H1 (cell line): Measurements from ENCODE around the gene LSG1. TPM values are rescaled to one million over a fixed set of nuclear protein-coding genes. Genes with fewer than 3 reads are reported as not detected.

ENCODE experiments used
- CTCF ChIA-PET: fragments of 300-600 bp; sonication (Branson Sonifier 250); formaldehyde crosslinking; loops from one replicate; lab custom pipeline; 2021; ENCODE audit not compliant: partially characterized antibody; lab: Charles Lee
- POLR2A ChIA-PET: fragments of 300-600 bp; sonication (Branson Sonifier 250); formaldehyde crosslinking; loops from one replicate; lab custom pipeline; 2021; ENCODE audit warnings: inconsistent platforms; ENCODE audit not compliant: partially characterized antibody; lab: Charles Lee
- DNase-seq, 2 experiments: peaks; one replicate each; pipeline versions ENCODE4 v3.0.0 to v3.0.0-alpha.2; 2010 to 2022; ENCODE audit warnings: low spot score in 2 of 2, low read depth in 1 of 2, mixed read lengths in 1 of 2
- FAIRE-seq: peaks from 2 replicates; lab custom pipeline; 2011; peaks lifted over from hg19 to GRCh38; lab: Jason Lieb, UNC
- H2AFZ ChIP-seq: 2 replicates; pipeline ENCODE4 v1.8.1; 2012; ENCODE audit warnings: low read length, inconsistent platforms
- H2AK5ac ChIP-seq: 2 replicates; pipeline ENCODE4 v1.6.1; 2013; ENCODE audit warnings: low read depth, low read length
- H2BK120ac ChIP-seq: replicated peaks from 2 replicates; pipeline ENCODE3; 2013; ENCODE audit warnings: low read depth, low read length, inconsistent platforms
- H2BK12ac ChIP-seq: 2 replicates; pipeline ENCODE4 v1.6.1; 2013; ENCODE audit warnings: low read depth, low read length
- H2BK15ac ChIP-seq: 2 replicates; pipeline ENCODE4 v1.6.1; 2013; ENCODE audit warnings: low read length
- H2BK20ac ChIP-seq: 2 replicates; pipeline ENCODE4 v1.6.1; 2013; ENCODE audit warnings: low read length
- H2BK5ac ChIP-seq: 2 replicates; pipeline ENCODE4 v1.6.1; 2013; ENCODE audit warnings: low read depth, low read length
- H3K14ac ChIP-seq: 2 replicates; pipeline ENCODE4 v1.6.1; 2013; ENCODE audit warnings: inconsistent platforms; ENCODE audit not compliant: insufficient read length
- H3K18ac ChIP-seq: 2 replicates; pipeline ENCODE4 v1.6.1; 2013; ENCODE audit warnings: low read length; ENCODE audit errors: extremely low read depth
- H3K23ac ChIP-seq: 2 replicates; pipeline ENCODE4 v1.6.1; 2013; ENCODE audit warnings: inconsistent platforms; ENCODE audit not compliant: insufficient read length
- H3K23me2 ChIP-seq: 2 replicates; pipeline ENCODE4 v1.6.1; 2013; ENCODE audit warnings: low read depth, low read length
- H3K27ac ChIP-seq: 2 replicates; pipeline ENCODE4 v1.6.1; 2011; ENCODE audit warnings: low read depth, low read length, inconsistent platforms
- H3K27me3 ChIP-seq, 4 experiments: replicated peaks in 1 of 4; 1 replicate in 1 of 4; 2 replicates in 3 of 4; pipeline versions ENCODE4 v1.6.1 to v1.8.1; 2011 to 2013; ENCODE audit warnings: low read length in 3 of 4, mild to moderate bottlenecking in 3 of 4, inconsistent platforms in 2 of 4, mixed read lengths in 2 of 4, moderate library complexity in 1 of 4; ENCODE audit not compliant: control insufficient read depth in 3 of 4, insufficient read depth in 3 of 4; ENCODE audit errors: extremely low read depth in 1 of 4
- H3K36me3 ChIP-seq, 4 experiments: 2 replicates each; pipeline versions ENCODE4 v1.6.1 to v1.8.1; 2011 to 2013; ENCODE audit warnings: mild to moderate bottlenecking in 4 of 4, low read length in 3 of 4, moderate library complexity in 2 of 4, control low read depth in 1 of 4, inconsistent platforms in 1 of 4; ENCODE audit not compliant: insufficient read depth in 4 of 4, control insufficient read depth in 2 of 4
- H3K4ac ChIP-seq: replicated peaks from 2 replicates; pipeline ENCODE3; 2013; ENCODE audit warnings: low read length, low read depth, mixed read lengths, inconsistent platforms; ENCODE audit not compliant: insufficient read length
- H3K4me1 ChIP-seq, 4 experiments: replicated peaks in 1 of 4; 1 replicate in 1 of 4; 2 replicates in 3 of 4; pipeline versions ENCODE4 v1.6.1 to v1.8.1; 2011 to 2013; ENCODE audit warnings: low read length in 3 of 4, inconsistent platforms in 2 of 4, mixed read lengths in 1 of 4; ENCODE audit not compliant: insufficient read depth in 4 of 4, control insufficient read depth in 3 of 4
- H3K4me2 ChIP-seq, 2 experiments: 2 replicates each; pipeline versions ENCODE4 v1.6.1 to v1.8.1; 2011 to 2013; ENCODE audit warnings: low read depth in 2 of 2, low read length in 2 of 2, control low read depth in 1 of 2, inconsistent platforms in 1 of 2, mild to moderate bottlenecking in 1 of 2; ENCODE audit not compliant: insufficient read depth in 1 of 2
- H3K4me3 ChIP-seq, 4 experiments: fragments of 200-600, 300-600 bp in 1 of 4; sonication (generic), shearing (Covaris generic), sonication (Bioruptor Twin) in 1 of 4; 2 replicates each; pipeline versions ENCODE4 v1.5.1 to v1.8.1; 2011 to 2016; ENCODE audit warnings: low read length in 4 of 4, low read depth in 3 of 4, control low read depth in 2 of 4, inconsistent platforms in 2 of 4, mild to moderate bottlenecking in 2 of 4, mixed read lengths in 1 of 4, moderate library complexity in 1 of 4; ENCODE audit not compliant: insufficient read depth in 2 of 4; ENCODE audit errors: extremely low read depth in 1 of 4
- H3K56ac ChIP-seq: replicated peaks from 2 replicates; pipeline ENCODE3; 2013; ENCODE audit warnings: low read depth, mild to moderate bottlenecking, mixed read lengths, low read length, inconsistent platforms; ENCODE audit not compliant: insufficient read length
- H3K79me1 ChIP-seq: 2 replicates; pipeline ENCODE4 v1.6.1; 2013; ENCODE audit warnings: low read depth, low read length, control low read depth
- H3K79me2 ChIP-seq, 2 experiments: 2 replicates each; pipeline versions ENCODE4 v1.6.1 to v1.8.1; 2012 to 2013; ENCODE audit warnings: low read length in 2 of 2, mild to moderate bottlenecking in 2 of 2, inconsistent platforms in 1 of 2; ENCODE audit not compliant: insufficient read depth in 2 of 2, control insufficient read depth in 1 of 2
- H3K9ac ChIP-seq, 4 experiments: replicated peaks in 1 of 4; 1 replicate in 1 of 4; 2 replicates in 3 of 4; pipeline versions ENCODE4 v1.6.1 to v1.8.1; 2011 to 2013; ENCODE audit warnings: low read depth in 3 of 4, low read length in 3 of 4, control low read depth in 2 of 4, mild to moderate bottlenecking in 2 of 4, moderate library complexity in 2 of 4, inconsistent platforms in 1 of 4; ENCODE audit errors: extremely low read depth in 1 of 4
- H3K9me3 ChIP-seq, 2 experiments: 2 replicates each; pipeline versions ENCODE4 v1.6.1 to v1.8.1; 2012 to 2013; ENCODE audit warnings: mild to moderate bottlenecking in 2 of 2, moderate library complexity in 2 of 2, control low read depth in 1 of 2, inconsistent platforms in 1 of 2, low read depth in 1 of 2, low read length in 1 of 2, mixed read lengths in 1 of 2; ENCODE audit not compliant: insufficient read depth in 2 of 2
- H4K20me1 ChIP-seq, 2 experiments: replicated peaks in 1 of 2; 2 replicates each; pipeline versions ENCODE3 to v1.8.1; 2011 to 2013; ENCODE audit warnings: inconsistent platforms in 2 of 2, low read length in 2 of 2, mild to moderate bottlenecking in 1 of 2; ENCODE audit not compliant: insufficient read depth in 2 of 2, control insufficient read depth in 1 of 2
- H4K5ac ChIP-seq: 2 replicates; pipeline ENCODE4 v1.6.1; 2013; ENCODE audit warnings: low read length, low read depth, mixed read lengths, inconsistent platforms; ENCODE audit not compliant: insufficient read length
- H4K8ac ChIP-seq: 2 replicates; pipeline ENCODE4 v1.8.0; 2013; ENCODE audit warnings: mild to moderate bottlenecking, moderate library complexity, low read length, inconsistent platforms; ENCODE audit not compliant: insufficient read depth; ENCODE audit errors: extremely low read depth
- H4K91ac ChIP-seq: replicated peaks from 2 replicates; pipeline ENCODE3; 2013; ENCODE audit warnings: low read length, mixed read lengths, inconsistent platforms; ENCODE audit not compliant: insufficient read length
- KDM4A ChIP-seq: IDR thresholded peaks from one replicate; pipeline ENCODE4 v1.7.1; 2012; ENCODE audit warnings: low read depth, mild to moderate bottlenecking, moderate library complexity, low read length, inconsistent platforms; ENCODE audit not compliant: severe bottlenecking
- MAX ChIP-seq: IDR thresholded peaks from 2 replicates; pipeline ENCODE4 v1.6.1; 2012; ENCODE audit warnings: inconsistent platforms
- RNF2 ChIP-seq: fragments of 200-900, 300-1000 bp; sonication (generic); IDR thresholded peaks from 2 replicates; pipeline ENCODE4 v1.7.1; 2016; ENCODE audit warnings: borderline replicate concordance, low read depth, mild to moderate bottlenecking, antibody characterized with exemption, low read length; ENCODE audit not compliant: poor library complexity, severe bottlenecking; ENCODE audit errors: missing control alignments
- SP1 ChIP-seq: IDR thresholded peaks from 2 replicates; pipeline ENCODE4 v1.6.1; 2011; ENCODE audit warnings: low read depth, low read length
- WGBS, 2 experiments: shearing (Covaris generic) in 1 of 2; methylation state at CpG; one replicate each; pipeline versions ENCODE4 v1.1.6 to v1.1.7; 2013 to 2015; ENCODE audit warnings: low lambda C conversion rate in 2 of 2, mixed read lengths in 2 of 2, inconsistent platforms in 1 of 2, low coverage in 1 of 2, missing lambda C conversion rate in 1 of 2; ENCODE audit not compliant: insufficient replicate concordance in 2 of 2, insufficient coverage in 1 of 2, insufficient read length in 1 of 2; ENCODE audit errors: extremely low coverage in 1 of 2, missing lambda C conversion rate in 1 of 2; 5-methylcytosine and 5-hydroxymethylcytosine counted together
- polyA plus RNA-seq, 7 experiments: library from polyadenylated mRNA; depleted of rRNA in 3 of 7; stranded (reverse) in 5 of 7; unstranded in 2 of 7; fragments of >200 nt in 5 of 7; fragments of 200-250 nt in 2 of 7; gene quantifications; 1 replicate in 5 of 7; 2 replicates in 1 of 7; 4 replicates in 1 of 7; pipeline versions ENCODE4 v1.2.1 to v1.2.3, GENCODE V29; 2011 to 2013; ENCODE audit warnings: missing spikeins in 2 of 7, mixed read lengths in 2 of 7
- total RNA-seq: library from RNA; stranded (reverse); fragmentation: NEBNext Ultra II Directional; extraction: Animal tissue kit (Norgen Biotek cat#: 25700); gene quantifications from 2 replicates; pipeline ENCODE4 v1.2.1, GENCODE V29; 2021

The LSG1 gene
- total and polyA plus RNA-seq, 2 of the 8 experiments (the other 6 are each of a cell fraction or from before 2014, with no cell fraction given) = 23.7 to 47.6 TPM

DNA sequence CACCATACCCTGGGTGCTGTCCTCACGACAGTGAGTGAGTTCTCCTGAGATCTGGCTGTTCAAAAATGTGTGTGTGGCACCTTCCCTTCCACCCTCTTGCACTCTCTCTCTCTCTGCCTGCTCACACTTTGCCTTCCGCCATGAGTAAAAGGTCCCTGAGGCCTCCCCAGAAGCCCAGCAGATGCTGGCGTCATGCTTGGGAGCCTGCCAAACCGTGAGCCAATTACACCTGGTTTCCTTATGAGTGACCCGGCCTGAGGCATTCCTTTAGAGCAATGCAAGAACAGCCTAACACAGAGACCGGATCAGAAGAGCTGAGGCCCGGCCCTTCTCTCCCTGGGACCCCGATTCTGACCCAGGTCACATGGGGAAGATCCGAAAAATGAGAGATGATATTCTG is 54.2 kb downstream of the LSG1 start:
- no peak overlapping the region for H2AFZ ChIP-seq
- no peak overlapping the region for H3K4me2 ChIP-seq
- no peak overlapping the region for H3K4ac ChIP-seq
- H3K14ac ChIP-seq = no peak overlapping the region
- no peak overlapping the region for H3K56ac ChIP-seq
- H2BK15ac ChIP-seq = no peak overlapping the region
- no peaks in the 10 kb centered on the region; a peak in 1 of 7 replicates for H3K4me1 ChIP-seq
- no peak for TF ChIP-seq MAX
- TF ChIP-seq KDM4A = no peak
- no peak for TF ChIP-seq SP1
- TF ChIP-seq RNF2 = no peak
- DNase-seq (no peak), FAIRE-seq (no peak)
- H4K91ac ChIP-seq = no peak overlapping the region
- no peak overlapping the region for H3K4me3 ChIP-seq
- ChIA-PET CTCF (interaction anchor here (1.1 kb wide), 1 partner anchor 146 kb away, joined by 3 read pairs; no protein-coding TSS in a partner anchor), POLR2A (no interaction called here)
- H3K9ac ChIP-seq = no peak overlapping the region
- no peak overlapping the region for H2BK5ac ChIP-seq
- no peak overlapping the region for H3K23ac ChIP-seq
- H4K5ac ChIP-seq = no peak overlapping the region
- H3K79me2 ChIP-seq = no peaks in the 10 kb centered on the region
- no peaks in the 10 kb centered on the region for H3K9me3 ChIP-seq
- H2AK5ac ChIP-seq = no peak overlapping the region
- WGBS, 2 experiments = 88% methylated on average over 9 of the region's 9 CpGs; no CpG with 5 or more reads in 1 of the 2 experiments
- no peak overlapping the region for H2BK120ac ChIP-seq
- H4K8ac ChIP-seq = no peak overlapping the region
- peaks cover 0 to 3% (median 0%) of the 10 kb centered on the region in 4 experiments; a peak in 1 of 8 replicates for H3K36me3 ChIP-seq
- no peak overlapping the region for H2BK20ac ChIP-seq
- no peak overlapping the region for H3K27ac ChIP-seq
- H3K27me3 ChIP-seq = no peaks in the 10 kb centered on the region
- no peaks in the 10 kb centered on the region; the same call in 1 of the 2 replicates for H3K79me1 ChIP-seq
- H4K20me1 ChIP-seq = no peaks in the 10 kb centered on the region
- H3K18ac ChIP-seq = no peak overlapping the region
- H3K23me2 ChIP-seq = no peaks in the 10 kb centered on the region
- no peak overlapping the region for H2BK12ac ChIP-seq
